Effector memory CD8-positive, alpha-beta T cell (primary cell): Measurements from ENCODE around the gene ZNF557.
"Not testable (repeated sequence)": the region's sequence is repeated elsewhere in the genome, so short reads cannot be mapped to it uniquely, and the experiment has no call there.

Experiments used
- ATAC-seq: fragments of 150-1000 bp; cut with Tn5 transposase; replicated peaks from 2 replicates; pipeline ENCODE4 v1.10.0; 2021; ENCODE audit warnings: mild to moderate bottlenecking, moderate library complexity
- DNase-seq, 3 experiments: peaks; one replicate each; pipeline ENCODE4 v3.0.0; 2021
- H3K27ac Mint-ChIP-seq, 2 donors: one replicate each; pipeline ENCODE4 v1.8.0; 2022; ENCODE audit warnings: mild to moderate bottlenecking in 2 of 2, mixed read lengths in 2 of 2, moderate library complexity in 2 of 2
- H3K27me3 Mint-ChIP-seq, 2 donors: one replicate each; pipeline ENCODE4 v1.8.0; 2022; ENCODE audit warnings: mixed read lengths in 2 of 2
- H3K36me3 Mint-ChIP-seq: one replicate; pipeline ENCODE4 v1.8.0; 2022; ENCODE audit warnings: mild to moderate bottlenecking, moderate library complexity, mixed read lengths; ENCODE audit not compliant: insufficient read depth
- H3K4me1 Mint-ChIP-seq, 2 donors: one replicate each; pipeline ENCODE4 v1.8.0; 2022; ENCODE audit warnings: low read depth in 2 of 2, mixed read lengths in 2 of 2
- H3K4me3 Mint-ChIP-seq, 2 donors: one replicate each; pipeline ENCODE4 v1.8.0; 2022; ENCODE audit warnings: mild to moderate bottlenecking in 2 of 2, mixed read lengths in 2 of 2, moderate library complexity in 2 of 2
- H3K9me3 Mint-ChIP-seq, 2 donors: one replicate each; pipeline ENCODE4 v1.8.0; 2022; ENCODE audit warnings: mixed read lengths in 2 of 2

The ZNF557 gene

DNA sequence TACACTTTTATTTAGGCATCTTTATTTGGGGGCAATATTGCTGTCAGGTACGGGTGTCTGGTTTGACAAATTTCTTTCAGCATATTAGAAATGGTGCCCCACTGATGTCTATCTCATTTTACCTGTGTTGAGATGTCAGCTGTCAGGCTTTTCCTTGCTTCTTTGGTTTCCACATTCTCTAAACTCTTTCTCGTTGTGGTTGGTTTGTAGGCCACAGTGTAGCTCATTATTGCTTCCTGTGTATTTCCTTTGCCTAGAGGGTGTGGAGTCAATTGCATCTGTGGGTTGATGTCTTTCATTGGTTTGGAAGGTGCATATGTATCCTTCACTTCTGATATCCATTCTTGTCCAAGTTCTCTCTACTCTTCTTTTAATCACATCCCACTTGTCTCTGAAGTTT lies 9.5 kb upstream of the ZNF557 start:
- DNase-seq, H3K36me3 Mint-ChIP-seq, H3K9me3 Mint-ChIP-seq, H3K4me3 Mint-ChIP-seq, H3K27ac Mint-ChIP-seq, H3K4me1 Mint-ChIP-seq, H3K27me3 Mint-ChIP-seq: not testable (repeated sequence)
- peak; percentile 72 for ATAC-seq

DNA sequence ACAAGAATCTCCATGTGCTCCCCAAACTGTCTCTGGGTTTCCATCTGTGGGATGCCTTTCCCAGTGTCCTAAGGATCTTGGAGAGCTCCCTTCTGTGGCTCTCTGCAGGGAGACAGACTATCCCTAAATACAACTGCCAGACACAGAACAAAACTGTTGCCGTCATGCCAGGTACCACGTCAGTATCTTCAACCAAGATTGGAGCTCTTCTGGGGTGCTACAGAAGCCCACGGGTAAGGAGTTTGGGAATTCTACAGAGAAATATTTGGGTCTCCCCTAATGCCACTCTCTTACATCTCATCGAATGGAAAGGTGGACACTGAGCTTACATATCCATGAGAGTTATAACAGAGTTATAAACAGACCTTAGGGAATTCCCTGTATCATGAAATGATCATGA lies 6.2 kb upstream of the ZNF557 start:
- H3K4me1 Mint-ChIP-seq: no peaks in the 10 kb centered on the region
- DNase-seq (no peak), ATAC-seq (no peak)
- no peaks in the 10 kb centered on the region for H3K27me3 Mint-ChIP-seq
- no peaks in the 10 kb centered on the region for H3K36me3 Mint-ChIP-seq
- no peak overlapping the region for H3K27ac Mint-ChIP-seq
- H3K4me3 Mint-ChIP-seq: no peak overlapping the region
- no peaks in the 10 kb centered on the region for H3K9me3 Mint-ChIP-seq

DNA sequence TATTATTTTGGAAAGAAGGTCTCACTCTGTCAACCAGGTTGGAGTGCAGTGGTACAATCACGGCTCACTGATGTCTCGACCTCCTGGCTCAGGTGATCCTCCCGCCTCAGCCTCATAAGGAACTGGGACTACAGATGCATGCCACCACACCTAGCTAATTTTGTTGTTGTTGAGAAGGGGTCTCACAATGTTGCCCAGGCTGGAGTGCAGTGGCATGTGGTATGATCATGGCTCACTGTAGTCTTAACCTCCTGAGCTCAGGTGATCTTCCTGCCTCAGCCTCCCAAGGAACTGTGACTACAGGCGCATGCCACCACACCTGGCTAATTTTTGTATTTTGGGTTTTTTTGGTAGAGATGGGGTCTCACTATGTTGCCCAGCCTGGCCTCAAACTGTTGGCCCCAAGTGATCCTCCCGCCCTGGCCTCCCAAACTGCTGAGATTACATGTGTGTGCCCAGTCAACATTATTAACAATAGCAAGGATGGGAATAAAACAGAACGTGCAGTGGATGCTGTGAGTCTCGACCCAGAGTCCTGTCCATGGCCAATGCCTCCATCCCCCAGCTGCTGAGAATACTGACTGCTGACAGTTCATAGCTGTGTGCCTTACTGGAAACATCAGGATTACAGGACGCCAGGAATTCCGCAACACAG lies 5.6 kb upstream of the ZNF557 start:
- Mint-ChIP-seq H3K9me3 (no peaks in the 10 kb centered on the region), H3K4me3 (no peak overlapping the region), H3K36me3 (peaks cover under 1% of the 10 kb centered on the region), H3K27ac (peak overlapping the region in 1 of 2 donors; percentile 65), H3K27me3 (no peaks in the 10 kb centered on the region), H3K4me1 (peaks cover 2 to 3% of the 10 kb centered on the region in 2 donors)
- no peak for DNase-seq
- ATAC-seq: peak; percentile 12

DNA sequence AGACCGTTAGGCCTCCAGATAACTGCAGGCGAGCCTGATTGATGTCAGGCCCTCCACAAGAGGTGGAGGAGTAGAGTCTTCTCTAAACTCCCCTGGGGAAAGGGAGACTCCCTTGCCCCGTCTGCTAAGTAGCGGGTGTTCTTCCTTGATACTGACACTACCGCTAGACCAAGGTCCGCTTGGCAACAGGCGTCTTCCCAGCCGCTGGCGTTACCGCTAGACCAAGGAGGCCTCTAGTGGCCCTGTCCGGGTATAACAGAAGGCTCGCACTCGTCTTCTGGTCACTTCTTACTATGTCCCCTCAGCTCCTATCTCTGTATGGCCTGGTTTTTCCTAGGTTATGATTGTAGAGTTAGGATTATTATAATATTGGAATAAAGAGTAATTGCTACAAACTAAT lies 2.4 kb upstream of the ZNF557 start:
- H3K27me3 Mint-ChIP-seq, H3K4me1 Mint-ChIP-seq, H3K4me3 Mint-ChIP-seq, ATAC-seq, H3K27ac Mint-ChIP-seq, DNase-seq, H3K9me3 Mint-ChIP-seq: not testable (repeated sequence)
- peaks cover 31% of the 10 kb centered on the region for H3K36me3 Mint-ChIP-seq

DNA sequence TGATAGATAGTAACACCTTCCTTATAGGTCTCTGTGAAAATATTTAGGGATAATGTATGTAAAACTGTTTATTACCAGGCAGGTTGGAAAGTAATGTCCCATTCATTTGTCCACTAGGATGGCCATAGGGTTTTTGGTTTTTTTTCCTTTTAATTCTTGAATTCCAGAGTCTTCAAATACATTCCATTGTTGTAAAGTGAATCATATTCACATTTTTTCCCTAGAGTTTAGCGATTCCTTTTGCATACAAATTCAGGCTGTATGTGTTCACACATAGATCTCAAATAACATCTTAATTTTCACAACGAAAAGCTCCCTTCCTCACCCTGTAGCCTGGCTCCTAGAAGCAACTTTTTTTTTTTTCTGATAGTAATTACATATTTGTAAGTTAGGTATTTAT lies 1.8 kb upstream of the ZNF557 start:
- no peak for ATAC-seq
- no peak overlapping the region for H3K4me3 Mint-ChIP-seq
- H3K4me1 Mint-ChIP-seq: peaks cover 9 to 12% of the 10 kb centered on the region in 2 donors
- H3K27me3 Mint-ChIP-seq: no peaks in the 10 kb centered on the region
- H3K36me3 Mint-ChIP-seq: peaks cover 37% of the 10 kb centered on the region
- H3K27ac Mint-ChIP-seq: no peak overlapping the region
- no peak for DNase-seq
- H3K9me3 Mint-ChIP-seq: no peaks in the 10 kb centered on the region

DNA sequence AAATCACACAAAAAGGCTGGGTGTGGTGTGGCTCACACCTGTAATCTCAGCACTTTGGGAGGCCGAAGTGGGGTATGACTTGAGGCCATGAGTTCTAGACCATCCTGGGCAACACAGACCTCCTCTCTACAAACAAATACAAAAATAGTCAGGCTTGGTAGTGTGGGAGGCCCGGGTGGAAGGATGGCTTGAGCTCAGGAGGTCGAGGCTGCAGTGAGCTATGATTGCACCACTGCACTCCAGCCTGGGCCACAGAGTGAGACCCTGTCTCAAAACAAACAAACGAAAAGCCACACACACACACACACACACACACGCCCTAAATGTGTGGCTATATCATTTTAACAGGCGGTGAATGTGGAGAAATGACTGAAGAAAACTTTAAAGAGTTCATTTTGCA lies 904 bp upstream of the ZNF557 start:
- ATAC-seq (no peak), DNase-seq (no peak)
- Mint-ChIP-seq H3K36me3 (peaks cover 46% of the 10 kb centered on the region), H3K27ac (peak overlapping the region; percentile 96 to 97), H3K27me3 (no peaks in the 10 kb centered on the region), H3K4me1 (peaks cover 9 to 13% of the 10 kb centered on the region in 2 donors), H3K9me3 (no peaks in the 10 kb centered on the region), H3K4me3 (peak overlapping the region; percentile 97 to 98)

- H3K4me1 Mint-ChIP-seq: peaks cover 11 to 17% of the 10 kb centered on the region in 2 donors
- DNase-seq (peak in 1 of 3 experiments; percentile 13), ATAC-seq (peak; percentile 19)
- peak overlapping the region; percentile 96 to 97 for H3K27ac Mint-ChIP-seq
- no peaks in the 10 kb centered on the region for H3K9me3 Mint-ChIP-seq
- peak overlapping the region; percentile 97 to 98 for H3K4me3 Mint-ChIP-seq
- H3K36me3 Mint-ChIP-seq: peaks cover 56% of the 10 kb centered on the region
- H3K27me3 Mint-ChIP-seq: no peaks in the 10 kb centered on the region
These were observed 362 bp downstream of the ZNF557 start for GRCh38 chr19:7069904-7070226.

GRCh38 chr19:7072541-7072940 lies 3.0 kb downstream of the ZNF557 start:
- H3K27me3 Mint-ChIP-seq: no peaks in the 10 kb centered on the region
- H3K4me1 Mint-ChIP-seq: peaks cover 11 to 17% of the 10 kb centered on the region in 2 donors
- no peak for ATAC-seq
- H3K4me3 Mint-ChIP-seq: peak overlapping the region in 1 of 2 donors; percentile 3
- peaks cover 0 to 2% of the 10 kb centered on the region in 2 donors for H3K9me3 Mint-ChIP-seq
- no peak overlapping the region for H3K27ac Mint-ChIP-seq
- H3K36me3 Mint-ChIP-seq: peaks cover 83% of the 10 kb centered on the region
- no peak for DNase-seq

GRCh38 chr19:7074705-7075282 lies 5.3 kb downstream of the ZNF557 start:
- H3K27ac Mint-ChIP-seq: no peak overlapping the region
- H3K9me3 Mint-ChIP-seq: peaks cover 6 to 14% of the 10 kb centered on the region in 2 donors
- peaks cover 96% of the 10 kb centered on the region for H3K36me3 Mint-ChIP-seq
- H3K27me3 Mint-ChIP-seq: no peaks in the 10 kb centered on the region
- DNase-seq: no peak
- no peak for ATAC-seq
- H3K4me1 Mint-ChIP-seq: peaks cover 5 to 7% of the 10 kb centered on the region in 2 donors
- H3K4me3 Mint-ChIP-seq: no peak overlapping the region

- ATAC-seq: no peak
- Mint-ChIP-seq H3K27me3 (no peaks in the 10 kb centered on the region), H3K27ac (no peak overlapping the region), H3K4me3 (no peak overlapping the region), H3K36me3 (peaks cover 98% of the 10 kb centered on the region), H3K4me1 (peaks cover 5 to 7% of the 10 kb centered on the region in 2 donors), H3K9me3 (peaks cover 6 to 15% of the 10 kb centered on the region in 2 donors)
- DNase-seq: no peak
These were observed 6.6 kb downstream of the ZNF557 start for GRCh38 chr19:7076151-7076550.

DNA sequence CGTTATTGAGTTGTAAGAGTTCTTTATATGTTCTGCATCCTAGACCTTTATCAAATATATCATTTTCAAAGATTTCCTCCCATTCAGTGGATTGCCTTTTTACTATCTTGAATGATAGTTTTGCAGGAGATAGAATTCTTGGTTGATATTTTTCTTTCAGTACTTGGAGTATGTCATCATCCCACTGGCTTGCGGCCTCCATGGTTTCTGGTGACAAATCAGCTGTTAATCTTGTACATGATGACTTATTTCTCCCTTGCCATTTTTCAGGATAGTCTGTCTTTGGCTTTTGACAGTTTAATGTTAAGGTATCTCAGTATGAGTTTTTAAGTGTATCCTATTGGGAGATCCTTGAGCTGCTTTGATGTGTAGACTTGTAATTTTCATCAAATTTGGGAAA lies 8.5 kb downstream of the ZNF557 start:
- no peak for DNase-seq
- Mint-ChIP-seq H3K4me1 (peaks cover 2 to 4% of the 10 kb centered on the region in 2 donors), H3K9me3 (peaks cover 6 to 15% of the 10 kb centered on the region in 2 donors), H3K4me3 (no peak overlapping the region), H3K27me3 (no peaks in the 10 kb centered on the region), H3K36me3 (peaks cover 98% of the 10 kb centered on the region), H3K27ac (no peak overlapping the region)
- no peak for ATAC-seq

- peak overlapping the region in 1 of 2 donors; percentile 52 for H3K27ac Mint-ChIP-seq
- H3K27me3 Mint-ChIP-seq: no peaks in the 10 kb centered on the region
- no peak overlapping the region for H3K4me3 Mint-ChIP-seq
- peaks cover 8 to 16% of the 10 kb centered on the region in 2 donors for H3K9me3 Mint-ChIP-seq
- peaks cover 60% of the 10 kb centered on the region for H3K36me3 Mint-ChIP-seq
- no peak for ATAC-seq
- no peaks in the 10 kb centered on the region for H3K4me1 Mint-ChIP-seq
- DNase-seq: no peak
These were observed 13.8 kb downstream of the ZNF557 start for GRCh38 chr19:7083076-7083956.

- ATAC-seq (no peak), DNase-seq (no peak)
- H3K9me3 Mint-ChIP-seq: peaks cover 7 to 12% of the 10 kb centered on the region in 2 donors
- no peaks in the 10 kb centered on the region for H3K27me3 Mint-ChIP-seq
- peaks cover 5% of the 10 kb centered on the region for H3K36me3 Mint-ChIP-seq
- no peak overlapping the region for H3K4me3 Mint-ChIP-seq
- H3K27ac Mint-ChIP-seq: no peak overlapping the region
- H3K4me1 Mint-ChIP-seq: peaks cover 0 to 3% of the 10 kb centered on the region in 2 donors
These were observed 19.5 kb downstream of the ZNF557 start for GRCh38 chr19:7088999-7089398.
